ENCODE results near the gene HPSE. TPM values are rescaled to one million over a fixed set of nuclear protein-coding genes. Genes with fewer than 3 reads are reported as not detected.

The HPSE gene
- total RNA-seq, 2 donors from 2014 or later, result 1.1 to 2.7 TPM

- H3K36me3 Mint-ChIP-seq (ENCODE audit: low read depth), result peaks cover 29% of the 10 kb centered on the region
- Histone ChIP-seq H3K9me3 (ENCODE audit: control insufficient read depth, low read length) (no peaks in the 10 kb centered on the region), H3K9ac (ENCODE audit: extremely low read depth, low read length, poor library complexity, severe bottlenecking) (no peak overlapping the region), H3K4me3 (ENCODE audit: low read length) (no peak overlapping the region), H3K36me3 (ENCODE audit: control insufficient read depth, insufficient read depth, low read length) (peaks cover 35% of the 10 kb centered on the region), H3K27ac (ENCODE audit: low read depth, low read length) (no peak overlapping the region), H3K4me1 (ENCODE audit: control insufficient read depth, insufficient read depth, low read length) (no peaks in the 10 kb centered on the region), H3K27me3 (ENCODE audit: control insufficient read depth, insufficient read depth, low read length, poor library complexity, severe bottlenecking) (no peaks in the 10 kb centered on the region)
- DNase-seq, result no peak
- no peaks in the 10 kb centered on the region for H3K9me3 Mint-ChIP-seq
- TF ChIP-seq, protein P1, sequence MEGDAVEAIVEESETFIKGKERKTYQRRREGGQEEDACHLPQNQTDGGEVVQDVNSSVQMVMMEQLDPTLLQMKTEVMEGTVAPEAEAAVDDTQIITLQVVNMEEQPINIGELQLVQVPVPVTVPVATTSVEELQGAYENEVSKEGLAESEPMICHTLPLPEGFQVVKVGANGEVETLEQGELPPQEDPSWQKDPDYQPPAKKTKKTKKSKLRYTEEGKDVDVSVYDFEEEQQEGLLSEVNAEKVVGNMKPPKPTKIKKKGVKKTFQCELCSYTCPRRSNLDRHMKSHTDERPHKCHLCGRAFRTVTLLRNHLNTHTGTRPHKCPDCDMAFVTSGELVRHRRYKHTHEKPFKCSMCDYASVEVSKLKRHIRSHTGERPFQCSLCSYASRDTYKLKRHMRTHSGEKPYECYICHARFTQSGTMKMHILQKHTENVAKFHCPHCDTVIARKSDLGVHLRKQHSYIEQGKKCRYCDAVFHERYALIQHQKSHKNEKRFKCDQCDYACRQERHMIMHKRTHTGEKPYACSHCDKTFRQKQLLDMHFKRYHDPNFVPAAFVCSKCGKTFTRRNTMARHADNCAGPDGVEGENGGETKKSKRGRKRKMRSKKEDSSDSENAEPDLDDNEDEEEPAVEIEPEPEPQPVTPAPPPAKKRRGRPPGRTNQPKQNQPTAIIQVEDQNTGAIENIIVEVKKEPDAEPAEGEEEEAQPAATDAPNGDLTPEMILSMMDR (conservative IDR thresholded peaks at IDR 0.05), result no peak
- H3K27me3 Mint-ChIP-seq (ENCODE audit: insufficient read depth), result no peaks in the 10 kb centered on the region
- H3K4me1 Mint-ChIP-seq, result no peaks in the 10 kb centered on the region
- 95 to 100% methylated on average over 1 to 2 of the region's 2 CpGs for WGBS, 2 experiments (ENCODE audit: insufficient coverage in 1 of 2, insufficient read length in 1 of 2)
- no peak overlapping the region for H3K4me3 Mint-ChIP-seq
- no peak overlapping the region for H3K27ac Mint-ChIP-seq
Measured at GRCh38 chr4:83262682-83263081, 72.0 kb downstream of the HPSE start.

DNA sequence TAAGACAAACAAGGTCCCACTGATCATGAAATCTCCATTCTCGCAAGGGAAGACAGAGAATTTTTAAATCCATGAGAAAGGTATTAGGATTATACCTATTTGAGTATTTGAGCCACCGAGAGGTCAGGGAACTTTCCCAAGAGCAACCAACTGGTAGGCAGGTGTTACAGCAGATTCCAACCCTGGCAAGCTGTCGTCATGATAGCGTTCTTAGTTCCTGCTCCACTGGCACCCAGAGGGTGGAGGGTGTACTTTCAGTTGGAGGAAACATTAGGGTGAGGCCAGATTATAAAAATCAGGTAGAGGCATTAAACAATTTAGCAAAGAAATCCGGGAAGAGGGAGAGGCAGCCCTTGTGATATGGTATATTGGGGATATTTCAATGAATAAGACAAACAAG lies 73.3 kb downstream of the HPSE start:
- DNase-seq, result no peak
- Histone ChIP-seq H3K4me1 (ENCODE audit: control insufficient read depth, insufficient read depth, low read length) (no peaks in the 10 kb centered on the region), H3K4me3 (ENCODE audit: low read length) (no peak overlapping the region), H3K36me3 (ENCODE audit: control insufficient read depth, insufficient read depth, low read length) (peaks cover 30% of the 10 kb centered on the region), H3K27ac (ENCODE audit: low read depth, low read length) (no peak overlapping the region), H3K9me3 (ENCODE audit: control insufficient read depth, low read length) (no peaks in the 10 kb centered on the region), H3K9ac (ENCODE audit: extremely low read depth, low read length, poor library complexity, severe bottlenecking) (no peak overlapping the region), H3K27me3 (ENCODE audit: control insufficient read depth, insufficient read depth, low read length, poor library complexity, severe bottlenecking) (no peaks in the 10 kb centered on the region)
- H3K4me3 Mint-ChIP-seq, result no peak overlapping the region
- TF ChIP-seq, protein P1 (conservative IDR thresholded peaks at IDR 0.05), result no peak
- H3K9me3 Mint-ChIP-seq, result no peaks in the 10 kb centered on the region
- H3K36me3 Mint-ChIP-seq (ENCODE audit: low read depth), result peaks cover 29% of the 10 kb centered on the region
- H3K4me1 Mint-ChIP-seq, result no peaks in the 10 kb centered on the region
- 93 to 94% methylated on average over 4 to 5 of the region's 5 CpGs for WGBS, 2 experiments (ENCODE audit: insufficient coverage in 1 of 2, insufficient read length in 1 of 2)
- no peaks in the 10 kb centered on the region for H3K27me3 Mint-ChIP-seq (ENCODE audit: insufficient read depth)
- no peak overlapping the region for H3K27ac Mint-ChIP-seq

GRCh38 chr4:83259586-83259985 lies 75.1 kb downstream of the HPSE start:
- H3K9me3 ChIP-seq (ENCODE audit: control insufficient read depth, low read length), result no peaks in the 10 kb centered on the region
- no peak overlapping the region for H3K27ac ChIP-seq (ENCODE audit: low read depth, low read length)
- Mint-ChIP-seq H3K9me3 (no peaks in the 10 kb centered on the region), H3K4me3 (no peak overlapping the region), H3K27ac (no peak overlapping the region), H3K36me3 (ENCODE audit: low read depth) (peaks cover 26% of the 10 kb centered on the region), H3K4me1 (no peaks in the 10 kb centered on the region), H3K27me3 (ENCODE audit: insufficient read depth) (no peaks in the 10 kb centered on the region)
- no peaks in the 10 kb centered on the region for H3K27me3 ChIP-seq (ENCODE audit: control insufficient read depth, insufficient read depth, low read length, poor library complexity, severe bottlenecking)
- TF ChIP-seq, protein P1 (conservative IDR thresholded peaks at IDR 0.05), result no peak
- no peak overlapping the region for H3K4me3 ChIP-seq (ENCODE audit: low read length)
- 90% methylated on average over 1 of the region's 1 CpG; no CpG with 5 or more reads in 1 of the 2 experiments for WGBS, 2 experiments (ENCODE audit: insufficient coverage in 1 of 2, insufficient read length in 1 of 2)
- H3K36me3 ChIP-seq (ENCODE audit: control insufficient read depth, insufficient read depth, low read length), result peaks cover 30% of the 10 kb centered on the region
- H3K9ac ChIP-seq (ENCODE audit: extremely low read depth, low read length, poor library complexity, severe bottlenecking), result no peak overlapping the region
- DNase-seq, result no peak
- H3K4me1 ChIP-seq (ENCODE audit: control insufficient read depth, insufficient read depth, low read length), result no peaks in the 10 kb centered on the region

Data from endodermal cell (in vitro differentiated cells).